ENCODE measurements around the gene MVK. TPM values are rescaled to one million over a fixed set of nuclear protein-coding genes. Genes with fewer than 3 reads are reported as not detected.

The MVK gene
- total RNA-seq, 1 experiment from 2014 or later = 19.2 TPM

DNA sequence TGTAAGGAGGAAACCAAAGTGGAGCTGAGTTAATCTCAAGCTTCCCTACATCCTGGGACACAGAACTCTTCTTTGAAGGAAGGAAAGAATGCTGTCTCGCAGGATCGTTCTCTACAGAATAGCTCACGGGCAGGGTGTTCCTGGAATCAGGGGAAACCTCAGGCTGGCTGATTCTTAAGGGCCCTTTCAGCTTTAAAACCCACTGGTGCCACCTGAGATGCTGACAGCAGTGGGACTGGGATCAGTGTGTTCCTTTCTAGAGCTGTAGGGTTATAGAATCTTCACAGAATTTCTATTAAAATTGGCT, 48.4 kb upstream of the MVK start:
- Histone ChIP-seq H4K91ac (ENCODE audit: insufficient read length, low read depth, low read length) (no peak overlapping the region), H3K9ac (ENCODE audit: extremely low read depth, insufficient read length, low read length) (no peak overlapping the region), H2BK5ac (ENCODE audit: insufficient read length, low read length) (no peak overlapping the region), H3K79me2 (ENCODE audit: insufficient read depth, low read length) (no peaks in the 10 kb centered on the region), H3K4ac (ENCODE audit: low read depth, low read length) (no peak overlapping the region), H2BK12ac (ENCODE audit: insufficient read length, low read depth, low read length) (no peak overlapping the region), H3K14ac (ENCODE audit: insufficient read depth, low read length) (no peak overlapping the region), H4K8ac (replicated peaks; ENCODE audit: insufficient read length, low read depth, low read length) (no peak overlapping the region), H2AFZ (ENCODE audit: low read length) (no peak overlapping the region), H3K56ac (ENCODE audit: insufficient read length, low read depth, low read length) (no peak overlapping the region), H2BK120ac (ENCODE audit: low read depth, low read length, poor library complexity, severe bottlenecking) (no peak overlapping the region), H2AK5ac (ENCODE audit: insufficient read length, low read length) (no peak overlapping the region), H2BK20ac (ENCODE audit: low read depth, low read length, poor library complexity, severe bottlenecking) (no peak overlapping the region), H3K9me3 (ENCODE audit: control insufficient read depth, low read depth, low read length) (no peaks in the 10 kb centered on the region), H3T11ph (ENCODE audit: low read length) (no peak overlapping the region), H3K23me2 (ENCODE audit: insufficient read length, low read depth, low read length, poor library complexity, severe bottlenecking) (no peaks in the 10 kb centered on the region), H3K4me2 (ENCODE audit: insufficient read depth, insufficient read length, low read length) (no peak overlapping the region), H4K20me1 (ENCODE audit: control insufficient read depth, insufficient read depth, insufficient read length) (no peaks in the 10 kb centered on the region), H2BK15ac (ENCODE audit: low read depth, low read length) (no peak overlapping the region), H4K5ac (ENCODE audit: insufficient read length, low read depth, low read length) (no peak overlapping the region), H3K79me1 (ENCODE audit: insufficient read depth, low read depth, low read length, poor library complexity, severe bottlenecking) (no peaks in the 10 kb centered on the region), H3K18ac (ENCODE audit: insufficient read length, low read depth, low read length) (no peak overlapping the region), H3K23ac (ENCODE audit: insufficient read length, low read depth, low read length) (no peak overlapping the region), H3K27me3 (ENCODE audit: insufficient read depth, low read length) (no peaks in the 10 kb centered on the region), H3K4me1 (ENCODE audit: insufficient read depth, low read length) (0 out of 2 replicates have a peak, but pooled peaks cover 4% of the 10 kb centered on the region), H3K27ac (ENCODE audit: insufficient read length, low read depth, low read length) (no peak overlapping the region)
- H3K27me3 Mint-ChIP-seq (ENCODE audit: low read depth) = no peaks in the 10 kb centered on the region
- DNase-seq = no peak
- TF ChIP-seq, protein P1, sequence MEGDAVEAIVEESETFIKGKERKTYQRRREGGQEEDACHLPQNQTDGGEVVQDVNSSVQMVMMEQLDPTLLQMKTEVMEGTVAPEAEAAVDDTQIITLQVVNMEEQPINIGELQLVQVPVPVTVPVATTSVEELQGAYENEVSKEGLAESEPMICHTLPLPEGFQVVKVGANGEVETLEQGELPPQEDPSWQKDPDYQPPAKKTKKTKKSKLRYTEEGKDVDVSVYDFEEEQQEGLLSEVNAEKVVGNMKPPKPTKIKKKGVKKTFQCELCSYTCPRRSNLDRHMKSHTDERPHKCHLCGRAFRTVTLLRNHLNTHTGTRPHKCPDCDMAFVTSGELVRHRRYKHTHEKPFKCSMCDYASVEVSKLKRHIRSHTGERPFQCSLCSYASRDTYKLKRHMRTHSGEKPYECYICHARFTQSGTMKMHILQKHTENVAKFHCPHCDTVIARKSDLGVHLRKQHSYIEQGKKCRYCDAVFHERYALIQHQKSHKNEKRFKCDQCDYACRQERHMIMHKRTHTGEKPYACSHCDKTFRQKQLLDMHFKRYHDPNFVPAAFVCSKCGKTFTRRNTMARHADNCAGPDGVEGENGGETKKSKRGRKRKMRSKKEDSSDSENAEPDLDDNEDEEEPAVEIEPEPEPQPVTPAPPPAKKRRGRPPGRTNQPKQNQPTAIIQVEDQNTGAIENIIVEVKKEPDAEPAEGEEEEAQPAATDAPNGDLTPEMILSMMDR (conservative IDR thresholded peaks at IDR 0.05) = no peak
- H3K27ac Mint-ChIP-seq = peak overlapping the region in 2 of 3 experiments; percentile 79 to 94; a peak in 5 of 7 replicates
- H3K4me1 Mint-ChIP-seq = peaks cover 19 to 51% of the 10 kb centered on the region in 2 experiments
- H3K4me3 Mint-ChIP-seq = no peak overlapping the region
- peaks cover 7 to 37% (median 34%) of the 10 kb centered on the region in 3 experiments for H3K36me3 Mint-ChIP-seq (ENCODE audit: insufficient read depth in 1 of 3, low read depth in 3 of 3)
- WGBS (ENCODE audit: extremely low coverage, insufficient read length, low lambda C conversion rate) = no CpG with 5 or more reads among the region's 3 CpGs
- no peaks in the 10 kb centered on the region for H3K9me3 Mint-ChIP-seq

Measured in H9 (cell line).